T-cell (primary cell): Measurements from ENCODE around the gene CAD. TPM values are rescaled to one million over a fixed set of nuclear protein-coding genes. Genes with fewer than 3 reads are reported as not detected.
A peak's percentile ranks its signal among the peaks of the same experiment; 100 is the strongest.
"Not testable (repeated sequence)": the region's sequence is repeated elsewhere in the genome, so short reads cannot be mapped to it uniquely, and the experiment has no call there.

Experiments
- ATAC-seq, 4 experiments: fragments of 200-7000 bp in 3 of 4; fragments of 150-1000 bp in 1 of 4; cut with Tn5 transposase; replicated peaks in 1 of 4; 1 replicate in 3 of 4; 2 replicates in 1 of 4; pipeline ENCODE4 v1.10.0; 2021; ENCODE audit warnings: moderate library complexity in 3 of 4, mild to moderate bottlenecking in 2 of 4, moderate number of reproducible peaks in 1 of 4
- CTCF ChIA-PET, 2 donors: fragments of 300-600 bp; sonication (Branson Sonifier 250); formaldehyde crosslinking; loops; one replicate each; lab custom pipeline; 2022; ENCODE audit warnings: antibody characterized with exemption in 2 of 2; lab: Charles Lee
- POLR2A ChIA-PET, 2 donors: fragments of 300-600 bp; sonication (Branson Sonifier 250); formaldehyde crosslinking; loops; one replicate each; lab custom pipeline; 2022; ENCODE audit warnings: antibody characterized with exemption in 2 of 2; lab: Charles Lee
- DNase-seq, 35 experiments: peaks; one replicate each; pipeline versions ENCODE4 v3.0.0 to v3.0.0-alpha.2; 2013 to 2023
- H3K27ac ChIP-seq: one replicate; pipeline ENCODE4 v1.5.1; 2013; ENCODE audit warnings: low read length
- H3K27me3 ChIP-seq, 2 experiments: replicated peaks in 1 of 2; 1 replicate in 1 of 2; 2 replicates in 1 of 2; pipeline versions ENCODE4 v1.6.1 to v1.7.0; 2013; ENCODE audit warnings: low read length in 1 of 2, mixed read lengths in 1 of 2; ENCODE audit not compliant: control insufficient read depth in 2 of 2, insufficient read depth in 2 of 2; ENCODE audit errors: extremely low read depth in 1 of 2
- H3K36me3 ChIP-seq, 2 donors: 1 replicate in 1 of 2; 2 replicates in 1 of 2; pipeline versions ENCODE4 v1.6.1 to v1.7.0; 2013; ENCODE audit warnings: low read length in 1 of 2; ENCODE audit not compliant: control insufficient read depth in 2 of 2, insufficient read depth in 1 of 2; ENCODE audit errors: extremely low read depth in 1 of 2
- H3K4me1 ChIP-seq, 2 experiments: 1 replicate in 1 of 2; 2 replicates in 1 of 2; pipeline versions ENCODE4 v1.6.1 to v1.7.0; 2013; ENCODE audit warnings: low read length in 2 of 2, mixed read lengths in 1 of 2; ENCODE audit not compliant: insufficient read depth in 2 of 2, control insufficient read depth in 1 of 2; ENCODE audit errors: extremely low read depth in 1 of 2
- H3K4me3 ChIP-seq, 2 donors: 1 replicate in 1 of 2; 2 replicates in 1 of 2; pipeline versions ENCODE4 v1.5.1 to v1.7.0; 2013; ENCODE audit warnings: mild to moderate bottlenecking in 2 of 2, low read length in 1 of 2, moderate library complexity in 1 of 2; ENCODE audit not compliant: control insufficient read depth in 1 of 2; ENCODE audit errors: extremely low read depth in 1 of 2
- H3K9me3 ChIP-seq: 2 replicates; pipeline ENCODE4 v1.7.0; 2013
- H3K27ac Mint-ChIP-seq, 2 donors: one replicate each; pipeline ENCODE4 v1.8.0; 2020 to 2021; ENCODE audit warnings: mild to moderate bottlenecking in 2 of 2, mixed read lengths in 2 of 2
- H3K27me3 Mint-ChIP-seq, 2 donors: one replicate each; pipeline ENCODE4 v1.8.0; 2021 to 2022; ENCODE audit warnings: mixed read lengths in 2 of 2
- H3K36me3 Mint-ChIP-seq: one replicate; pipeline ENCODE4 v1.8.0; 2021; ENCODE audit warnings: mixed read lengths
- H3K4me1 Mint-ChIP-seq, 3 donors: one replicate each; pipeline ENCODE4 v1.8.0; 2020 to 2022; ENCODE audit warnings: mixed read lengths in 3 of 3, mild to moderate bottlenecking in 1 of 3
- H3K4me3 Mint-ChIP-seq, 3 donors: one replicate each; pipeline ENCODE4 v1.8.0; 2020 to 2022; ENCODE audit warnings: mild to moderate bottlenecking in 3 of 3, mixed read lengths in 3 of 3, moderate library complexity in 3 of 3
- H3K9me3 Mint-ChIP-seq, 3 donors: one replicate each; pipeline ENCODE4 v1.8.0; 2020 to 2022; ENCODE audit warnings: mixed read lengths in 3 of 3
- WGBS: methylation state at CpG from one replicate; pipeline ENCODE4 v1.1.5; 2013; ENCODE audit warnings: missing lambda C conversion rate; ENCODE audit not compliant: insufficient coverage; 5-methylcytosine and 5-hydroxymethylcytosine counted together
- total RNA-seq, 35 experiments: library from RNA in 6 of 35; stranded (reverse) in 6 of 35; fragments of 120-200 nt in 1 of 35; gene quantifications; one replicate each; pipeline versions ENCODE4 v1.2.1 to v1.2.4 and lab custom pipeline; 2013 to 2026

The CAD gene
- total RNA-seq, 5 donors from 2014 or later (not counting 1 experiment from before 2014, with no cell fraction given), result 38.5 to 78.2 (median 65.4) TPM

- H3K36me3 ChIP-seq, result no peaks in the 10 kb centered on the region
- ATAC-seq, result no peak
- H3K27ac Mint-ChIP-seq, result no peak overlapping the region
- ChIA-PET POLR2A (interaction anchor here in 1 of 2 donors (0.7 kb wide), 1 partner anchor 53 kb away, joined by 5 read pairs; no protein-coding TSS in a partner anchor), CTCF (interaction anchor here (0.7 to 4.0 kb wide), 4 partner anchors 10 to 412 kb away, joined by 3 to 18 read pairs (median 4); no protein-coding TSS in a partner anchor)
- H3K4me3 ChIP-seq, result no peak overlapping the region
- H3K4me3 Mint-ChIP-seq, result peak overlapping the region in 2 of 3 donors; percentile 39 to 60
- no peak overlapping the region for H3K27ac ChIP-seq
- H3K9me3 Mint-ChIP-seq, result no peaks in the 10 kb centered on the region
- peaks cover 28 to 35% (median 30%) of the 10 kb centered on the region in 3 donors for H3K4me1 Mint-ChIP-seq
- H3K36me3 Mint-ChIP-seq, result no peaks in the 10 kb centered on the region
- H3K9me3 ChIP-seq, result no peaks in the 10 kb centered on the region
- peak in 1 of 35 experiments; percentile 8 for DNase-seq
- peaks cover 16 to 63% of the 10 kb centered on the region in 2 experiments for H3K27me3 ChIP-seq
- H3K4me1 ChIP-seq, result peaks cover 5 to 42% of the 10 kb centered on the region in 2 experiments
- peaks cover 36 to 40% of the 10 kb centered on the region in 2 donors for H3K27me3 Mint-ChIP-seq
These were observed 48.3 kb downstream of the CAD start for GRCh38 chr2:27265536-27265870.

DNA sequence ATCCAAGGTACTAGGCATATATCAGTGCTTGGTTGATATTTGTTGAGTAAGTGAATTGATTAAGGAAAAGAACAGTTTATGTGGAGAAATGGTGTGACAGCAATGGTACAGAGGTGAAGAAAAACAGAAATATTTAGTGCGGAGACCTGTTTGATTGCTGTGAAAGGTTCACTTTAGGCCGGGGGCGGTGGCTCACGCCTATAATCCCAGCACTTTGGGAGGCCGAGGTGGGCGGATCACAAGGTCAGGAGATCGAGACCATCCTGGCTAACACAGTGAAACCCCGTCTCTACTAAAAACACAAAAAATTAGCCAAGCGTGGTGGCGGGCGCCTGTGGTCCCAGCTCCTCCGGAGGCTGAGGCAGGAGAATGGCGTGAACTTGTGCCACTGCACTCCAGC, 51.1 kb downstream of the CAD start:
- WGBS, result 89% methylated on average over 11 of the region's 13 CpGs
- CTCF ChIA-PET, result interaction anchor here in 1 of 2 donors (0.7 kb wide), 1 partner anchor 17 kb away, joined by 4 read pairs; no protein-coding TSS in a partner anchor

GRCh38 chr2:27270131-27270530, 53.0 kb downstream of the CAD start:
- WGBS, result no CpG with 5 or more reads among the region's 3 CpGs
- H3K27me3 Mint-ChIP-seq, result peaks cover 10 to 16% of the 10 kb centered on the region in 2 donors
- peaks cover 0 to 5% of the 10 kb centered on the region in 2 experiments for H3K4me1 ChIP-seq
- H3K4me1 Mint-ChIP-seq, result peaks cover 0 to 5% (median 4%) of the 10 kb centered on the region in 3 donors
- H3K27ac Mint-ChIP-seq, result no peak overlapping the region
- H3K27me3 ChIP-seq, result peaks cover 8 to 24% of the 10 kb centered on the region in 2 experiments
- H3K36me3 Mint-ChIP-seq, result no peaks in the 10 kb centered on the region
- H3K27ac ChIP-seq, result no peak overlapping the region
- no peaks in the 10 kb centered on the region for H3K36me3 ChIP-seq
- H3K4me3 ChIP-seq, result no peak overlapping the region
- ChIA-PET POLR2A (no interaction called here), CTCF (no interaction called here)
- DNase-seq (no peak), ATAC-seq (no peak)
- H3K9me3 ChIP-seq, result no peaks in the 10 kb centered on the region
- no peaks in the 10 kb centered on the region for H3K9me3 Mint-ChIP-seq
- no peak overlapping the region for H3K4me3 Mint-ChIP-seq

More for the DNA sequence above, 51.1 kb downstream of the CAD start:
- H3K9me3 Mint-ChIP-seq, H3K4me3 Mint-ChIP-seq, H3K36me3 ChIP-seq, H3K27ac ChIP-seq, DNase-seq, H3K27ac Mint-ChIP-seq, POLR2A ChIA-PET, H3K4me3 ChIP-seq, H3K9me3 ChIP-seq, ATAC-seq, H3K36me3 Mint-ChIP-seq: not testable (repeated sequence)
- Histone ChIP-seq H3K27me3 (peaks cover 8 to 41% of the 10 kb centered on the region in 2 experiments), H3K4me1 (peaks cover 4 to 23% of the 10 kb centered on the region in 2 experiments)
- peaks cover 20 to 26% of the 10 kb centered on the region in 2 donors for H3K27me3 Mint-ChIP-seq
- H3K4me1 Mint-ChIP-seq, result peaks cover 11 to 19% (median 18%) of the 10 kb centered on the region in 3 donors

GRCh38 chr2:27270670-27271069, 53.5 kb downstream of the CAD start:
- no peaks in the 10 kb centered on the region for H3K9me3 ChIP-seq
- Mint-ChIP-seq H3K9me3 (no peaks in the 10 kb centered on the region), H3K4me3 (no peak overlapping the region), H3K27ac (no peak overlapping the region), H3K27me3 (peaks cover 10 to 16% of the 10 kb centered on the region in 2 donors), H3K36me3 (no peaks in the 10 kb centered on the region), H3K4me1 (peaks cover 0 to under 1% (median 0%) of the 10 kb centered on the region in 3 donors)
- no peak overlapping the region for H3K4me3 ChIP-seq
- ChIA-PET CTCF (interaction anchor here in 1 of 2 donors (0.6 kb wide), 1 partner anchor 94 kb away, joined by 3 read pairs; no protein-coding TSS in a partner anchor), POLR2A (no interaction called here)
- no peak for ATAC-seq
- no peaks in the 10 kb centered on the region for H3K36me3 ChIP-seq
- DNase-seq, result no peak
- 20% methylated on average over 1 of the region's 2 CpGs for WGBS
- peaks cover 3 to 22% of the 10 kb centered on the region in 2 experiments for H3K27me3 ChIP-seq
- H3K4me1 ChIP-seq, result no peaks in the 10 kb centered on the region
- H3K27ac ChIP-seq, result no peak overlapping the region

GRCh38 chr2:27271631-27272340, 54.6 kb downstream of the CAD start:
- Histone ChIP-seq H3K9me3 (no peaks in the 10 kb centered on the region), H3K36me3 (no peaks in the 10 kb centered on the region), H3K4me3 (no peak overlapping the region), H3K27me3 (peaks cover 2 to 17% of the 10 kb centered on the region in 2 experiments), H3K27ac (no peak overlapping the region), H3K4me1 (no peaks in the 10 kb centered on the region)
- Mint-ChIP-seq H3K4me3 (no peak overlapping the region), H3K27me3 (peaks cover 13 to 16% of the 10 kb centered on the region in 2 donors), H3K9me3 (no peaks in the 10 kb centered on the region), H3K27ac (no peak overlapping the region), H3K36me3 (no peaks in the 10 kb centered on the region), H3K4me1 (no peaks in the 10 kb centered on the region)
- ChIA-PET CTCF (interaction anchor here in 1 of 2 donors (0.7 to 1.1 kb wide), 3 partner anchors 13 to 920 kb away, joined by 3 to 4 read pairs (median 4); no protein-coding TSS in a partner anchor), POLR2A (interaction anchor here in 1 of 2 donors (0.6 kb wide), 1 partner anchor 149 kb away, joined by 4 read pairs; no protein-coding TSS in a partner anchor)
- DNase-seq (no peak), ATAC-seq (no peak)
- 79% methylated on average over 4 of the region's 11 CpGs for WGBS
